Body of pancreas (tissue), 4 donors: ENCODE measurements around the gene LDLRAD4. TPM values are rescaled to one million over a fixed set of nuclear protein-coding genes. Genes with fewer than 3 reads are reported as not detected.
"Not testable (repeated sequence)": the region's sequence is repeated elsewhere in the genome, so short reads cannot be mapped to it uniquely, and the experiment has no call there.

Experiments used
- ATAC-seq: fragments of 150-250 bp; one replicate; pipeline ENCODE4 v1.9.1; 2016
- DNase-seq, 4 donors: peaks; one replicate each; pipeline ENCODE4 v3.0.0-alpha.2; 2019
- H3K27ac ChIP-seq, 4 donors: fragments of 200-600 bp; sonication (generic); 1 replicate in 3 of 4; 2 replicates in 1 of 4; pipeline versions ENCODE4 v1.5.1 to v1.6.1; 2016 to 2019; ENCODE audit warnings: mild to moderate bottlenecking in 1 of 4, mixed read lengths in 1 of 4, moderate library complexity in 1 of 4
- H3K27me3 ChIP-seq, 2 donors: fragments of 200-600 bp; sonication (generic); one replicate each; pipeline ENCODE4 v1.6.0; 2016; ENCODE audit warnings: mild to moderate bottlenecking in 1 of 2
- H3K36me3 ChIP-seq, 2 donors: fragments of 200-600 bp; sonication (generic); replicated peaks in 1 of 2; 2 replicates each; pipeline ENCODE4 v1.5.1; 2016; ENCODE audit warnings: low read depth in 2 of 2; ENCODE audit not compliant: insufficient read depth in 1 of 2
- H3K4me1 ChIP-seq: fragments of 200-600 bp; sonication (generic); one replicate; pipeline ENCODE4 v1.6.0; 2016
- H3K4me3 ChIP-seq, 2 donors: fragments of 200-600 bp; sonication (generic); 1 replicate in 1 of 2; 2 replicates in 1 of 2; pipeline ENCODE4 v1.5.1; 2016 to 2019
- H3K9me3 ChIP-seq, 3 donors: fragments of 200-600 bp; sonication (generic); 1 replicate in 2 of 3; 2 replicates in 1 of 3; pipeline ENCODE4 v1.5.1; 2016
- POLR2A ChIP-seq, 3 donors: fragments of 450-650 bp; IDR thresholded peaks; one replicate each; pipeline ENCODE4 v1.6.1; 2016; ENCODE audit warnings: antibody characterized with exemption in 3 of 3, mild to moderate bottlenecking in 2 of 3
- WGBS, 2 donors: methylation state at CpG; one replicate each; pipeline ENCODE4 v1.1.5; 2017; 5-methylcytosine and 5-hydroxymethylcytosine counted together
- intact Hi-C: fragments of 100-400 bp; cut with DNase I; formaldehyde crosslinking; loops from one replicate; pipeline ENCODE4 v1.15.1; 2023
- total RNA-seq, 2 donors: library from RNA; depleted of rRNA; stranded (reverse); fragments of >200 nt; gene quantifications; one replicate each; pipeline ENCODE4 v1.1.0, GENCODE V29; 2016
- TF ChIP-seq, protein P1 (sequence below), 7 experiments: fragments of 450-650 bp in 4 of 7; fragments of 200-600 bp in 3 of 7; sonication (generic) in 3 of 7; IDR thresholded peaks; one replicate each; pipeline ENCODE4 v1.5.1; 2016 to 2019; ENCODE audit warnings: antibody characterized with exemption in 7 of 7

Gene LDLRAD4
- total RNA-seq, 2 donors from 2014 or later = 8.6 to 35.9 TPM

DNA sequence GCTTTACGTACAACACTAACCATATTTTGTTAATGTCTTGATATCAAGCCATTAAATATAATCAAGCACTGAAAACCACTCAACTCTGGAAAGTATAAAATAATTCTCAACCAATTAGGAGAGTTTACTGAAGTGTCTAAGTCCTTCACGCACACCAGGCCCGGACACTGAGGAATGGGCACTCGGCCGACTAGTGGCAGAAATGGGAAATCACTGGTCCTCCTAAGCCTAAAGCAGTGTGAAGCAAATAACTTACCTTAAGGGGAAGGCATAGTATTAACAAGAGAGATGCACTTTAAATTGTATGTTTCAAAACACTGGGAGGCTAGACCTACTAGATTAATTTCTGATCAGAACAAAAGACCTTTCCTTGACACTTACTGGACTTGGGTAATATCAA is 462.1 kb downstream of the LDLRAD4 start:
- ATAC-seq = no peak
- 79% methylated on average over 5 of the region's 5 CpGs for WGBS, 2 donors

GRCh38 chr18:13681701-13682100 is 463.1 kb downstream of the LDLRAD4 start:
- WGBS, 2 donors = 88 to 89% methylated on average over 6 of the region's 6 CpGs
- Histone ChIP-seq H3K4me3 (no peak overlapping the region), H3K27ac (no peak overlapping the region), H3K9me3 (no peaks in the 10 kb centered on the region), H3K27me3 (no peaks in the 10 kb centered on the region), H3K36me3 (no peaks in the 10 kb centered on the region), H3K4me1 (no peaks in the 10 kb centered on the region)
- DNase-seq = no peak
- no peak for ATAC-seq
- intact Hi-C loops = no loop called here
- TF ChIP-seq, protein P1, sequence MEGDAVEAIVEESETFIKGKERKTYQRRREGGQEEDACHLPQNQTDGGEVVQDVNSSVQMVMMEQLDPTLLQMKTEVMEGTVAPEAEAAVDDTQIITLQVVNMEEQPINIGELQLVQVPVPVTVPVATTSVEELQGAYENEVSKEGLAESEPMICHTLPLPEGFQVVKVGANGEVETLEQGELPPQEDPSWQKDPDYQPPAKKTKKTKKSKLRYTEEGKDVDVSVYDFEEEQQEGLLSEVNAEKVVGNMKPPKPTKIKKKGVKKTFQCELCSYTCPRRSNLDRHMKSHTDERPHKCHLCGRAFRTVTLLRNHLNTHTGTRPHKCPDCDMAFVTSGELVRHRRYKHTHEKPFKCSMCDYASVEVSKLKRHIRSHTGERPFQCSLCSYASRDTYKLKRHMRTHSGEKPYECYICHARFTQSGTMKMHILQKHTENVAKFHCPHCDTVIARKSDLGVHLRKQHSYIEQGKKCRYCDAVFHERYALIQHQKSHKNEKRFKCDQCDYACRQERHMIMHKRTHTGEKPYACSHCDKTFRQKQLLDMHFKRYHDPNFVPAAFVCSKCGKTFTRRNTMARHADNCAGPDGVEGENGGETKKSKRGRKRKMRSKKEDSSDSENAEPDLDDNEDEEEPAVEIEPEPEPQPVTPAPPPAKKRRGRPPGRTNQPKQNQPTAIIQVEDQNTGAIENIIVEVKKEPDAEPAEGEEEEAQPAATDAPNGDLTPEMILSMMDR (IDR thresholded peaks at IDR 0.05) = no peak
- TF ChIP-seq POLR2A (IDR thresholded peaks at IDR 0.05) = no peak

More for the DNA sequence above, 462.1 kb downstream of the LDLRAD4 start:
- H3K4me1 ChIP-seq = no peaks in the 10 kb centered on the region
- no peak for TF ChIP-seq POLR2A (IDR thresholded peaks at IDR 0.05)
- TF ChIP-seq, protein P1 (IDR thresholded peaks at IDR 0.05) = peak in 3 of 7 experiments; percentile 15 to 30 (median 15)
- peak in 1 of 4 donors; percentile 16 for DNase-seq
- H3K4me3 ChIP-seq = no peak overlapping the region
- H3K27ac ChIP-seq = no peak overlapping the region
- no peaks in the 10 kb centered on the region for H3K36me3 ChIP-seq
- no peaks in the 10 kb centered on the region for H3K27me3 ChIP-seq
- intact Hi-C loops = no loop called here
- no peaks in the 10 kb centered on the region for H3K9me3 ChIP-seq

DNA sequence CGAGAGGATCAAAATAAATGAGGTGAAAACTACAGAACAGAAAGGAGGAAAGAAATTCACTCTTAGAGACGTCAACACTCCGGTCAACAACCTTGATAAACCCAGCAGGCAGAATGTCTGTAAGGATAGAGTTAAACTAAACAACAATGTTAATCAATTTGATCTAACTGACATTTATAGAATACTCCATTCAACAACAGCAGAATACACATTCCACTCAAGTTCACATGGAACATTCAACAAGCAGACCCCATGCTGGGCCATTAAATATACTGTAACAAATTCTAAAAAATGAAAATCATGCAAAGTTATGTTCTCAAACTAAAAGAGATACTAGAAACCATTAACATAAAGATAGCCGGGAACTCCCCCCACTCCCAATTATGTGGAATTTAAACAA is 466.0 kb downstream of the LDLRAD4 start:
- Histone ChIP-seq H3K4me3 (no peak overlapping the region), H3K9me3 (no peaks in the 10 kb centered on the region), H3K4me1 (no peaks in the 10 kb centered on the region), H3K27ac (no peak overlapping the region), H3K27me3 (no peaks in the 10 kb centered on the region), H3K36me3 (no peaks in the 10 kb centered on the region)
- 90 to 98% methylated on average over 4 of the region's 4 CpGs for WGBS, 2 donors
- no peak for TF ChIP-seq POLR2A (IDR thresholded peaks at IDR 0.05)
- no peak for DNase-seq
- ATAC-seq = no peak
- intact Hi-C loops = no loop called here

GRCh38 chr18:13688191-13689136 is 469.9 kb downstream of the LDLRAD4 start:
- 91 to 92% methylated on average over 19 to 21 of the region's 21 CpGs for WGBS, 2 donors
- no peaks in the 10 kb centered on the region for H3K27me3 ChIP-seq
- intact Hi-C loops = no loop called here
- no peak overlapping the region for H3K27ac ChIP-seq
- no peak overlapping the region for H3K4me3 ChIP-seq
- H3K36me3 ChIP-seq = no peaks in the 10 kb centered on the region
- TF ChIP-seq, protein P1 (IDR thresholded peaks at IDR 0.05) = no peak
- TF ChIP-seq POLR2A (IDR thresholded peaks at IDR 0.05) = no peak
- DNase-seq (no peak), ATAC-seq (no peak)
- no peaks in the 10 kb centered on the region for H3K4me1 ChIP-seq
- no peaks in the 10 kb centered on the region for H3K9me3 ChIP-seq

DNA sequence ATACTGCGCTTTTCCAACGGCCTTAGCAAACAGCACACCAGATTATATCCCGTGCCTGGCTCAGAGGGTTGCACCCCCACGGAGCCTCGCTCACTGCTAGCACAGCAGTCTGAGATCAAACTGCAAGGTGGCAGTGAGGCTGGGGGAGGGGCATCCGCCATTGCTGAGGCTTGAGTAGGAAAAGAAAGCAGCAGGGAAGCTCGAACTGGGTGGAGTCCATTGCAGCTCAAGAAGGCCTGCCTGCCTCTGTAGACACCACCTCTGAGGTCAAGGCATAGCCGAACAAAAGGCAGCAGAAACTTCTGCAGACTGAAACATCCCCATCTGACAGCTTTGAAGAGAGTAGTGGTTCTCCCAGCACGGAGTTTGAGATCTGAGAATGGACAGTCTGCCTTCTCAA is 471.5 kb downstream of the LDLRAD4 start:
- H3K9me3 ChIP-seq, H3K27me3 ChIP-seq, H3K27ac ChIP-seq, H3K4me3 ChIP-seq, intact Hi-C loops, DNase-seq, H3K4me1 ChIP-seq, ATAC-seq, H3K36me3 ChIP-seq: not testable (repeated sequence)
- WGBS, 2 donors = 95 to 97% methylated on average over 9 of the region's 9 CpGs

DNA sequence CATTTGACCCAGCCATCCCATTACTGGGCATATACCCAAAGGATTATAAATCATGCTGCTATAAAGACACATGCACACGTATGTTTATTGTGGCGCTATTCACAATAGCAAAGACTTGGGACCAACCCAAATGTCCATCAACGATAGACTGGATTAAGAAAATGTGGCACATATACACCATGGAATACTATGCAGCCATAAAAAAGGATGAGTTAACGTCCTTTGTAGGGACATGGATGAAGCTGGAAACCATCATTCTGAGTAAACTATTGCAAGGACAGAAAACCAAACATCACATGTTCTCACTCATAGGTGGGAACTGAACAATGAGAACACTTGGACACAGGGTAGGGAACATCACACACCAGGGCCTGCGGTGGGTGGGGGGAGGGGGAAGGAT is 476.8 kb downstream of the LDLRAD4 start:
- WGBS, 2 donors = 95% methylated on average over 5 of the region's 5 CpGs
- DNase-seq, intact Hi-C loops, ATAC-seq, H3K27me3 ChIP-seq, H3K27ac ChIP-seq, H3K36me3 ChIP-seq, H3K9me3 ChIP-seq, H3K4me3 ChIP-seq, H3K4me1 ChIP-seq: not testable (repeated sequence)
